PC-9 (cell line): ENCODE results near the gene IP6K3. TPM values are rescaled to one million over a fixed set of nuclear protein-coding genes. Genes with fewer than 3 reads are reported as not detected.

Experiments used
- BruUV-seq: library from RNA; stranded (reverse); fragments of 400-500 nt; replicated peaks from 2 replicates; lab custom pipeline; 2021; lab: Mats Ljungman, UMichigan
- CTCF ChIA-PET: fragments of 300-600 bp; sonication (Branson Sonifier 250); formaldehyde crosslinking; loops from one replicate; lab custom pipeline; 2022; ENCODE audit warnings: antibody characterized with exemption; lab: Charles Lee
- POLR2A ChIA-PET: fragments of 300-600 bp; sonication (Branson Sonifier 250); formaldehyde crosslinking; loops from one replicate; lab custom pipeline; 2022; ENCODE audit warnings: antibody characterized with exemption; ENCODE audit not compliant: unreplicated experiment; lab: Charles Lee
- DNase-seq, 2 experiments: peaks; one replicate each; pipeline versions ENCODE4 v3.0.0 to v3.0.0-alpha.2; 2015 to 2022; ENCODE audit warnings: mixed read lengths in 1 of 2
- H2AFZ ChIP-seq: fragments of 200-600 bp; sonication (generic); 2 replicates; pipeline ENCODE4 v1.8.1; 2017; ENCODE audit warnings: antibody characterized with exemption
- H3F3A ChIP-seq: fragments of 200-600 bp; sonication (generic); 2 replicates; pipeline ENCODE4 v1.8.1; 2017; ENCODE audit warnings: antibody characterized with exemption, mild to moderate bottlenecking, low read depth; ENCODE audit not compliant: insufficient read depth
- H3K27ac ChIP-seq: fragments of 200-600 bp; sonication (generic); 2 replicates; pipeline ENCODE4 v1.6.1; 2016; ENCODE audit warnings: mixed run types
- H3K27me3 ChIP-seq: fragments of 200-600 bp; sonication (generic); 2 replicates; pipeline ENCODE4 v1.6.1; 2016; ENCODE audit warnings: low read depth, mixed run types; ENCODE audit not compliant: insufficient read depth
- H3K36me3 ChIP-seq: fragments of 200-600 bp; sonication (generic); 2 replicates; pipeline ENCODE4 v1.6.1; 2016; ENCODE audit warnings: low read depth, mixed run types
- H3K4me1 ChIP-seq: fragments of 200-600 bp; sonication (generic); replicated peaks from 2 replicates; pipeline ENCODE4 v1.6.1; 2016; ENCODE audit warnings: mixed run types; ENCODE audit not compliant: insufficient read depth
- H3K4me2 ChIP-seq: fragments of 200-600 bp; sonication (generic); 2 replicates; pipeline ENCODE4 v1.6.1; 2017; ENCODE audit warnings: mixed run types
- H3K4me3 ChIP-seq: fragments of 200-600 bp; sonication (generic); 2 replicates; pipeline ENCODE4 v1.6.1; 2016; ENCODE audit warnings: mixed run types
- H3K79me2 ChIP-seq: fragments of 200-600 bp; sonication (generic); 2 replicates; pipeline ENCODE4 v1.6.1; 2017; ENCODE audit warnings: low read depth, mixed run types
- H3K9me2 ChIP-seq: fragments of 200-600 bp; sonication (generic); 2 replicates; pipeline ENCODE4 v1.8.1; 2017; ENCODE audit warnings: mild to moderate bottlenecking; ENCODE audit not compliant: insufficient read depth
- H3K9me3 ChIP-seq: fragments of 200-600 bp; sonication (generic); 2 replicates; pipeline ENCODE4 v1.8.1; 2016; ENCODE audit warnings: low read depth; ENCODE audit not compliant: insufficient read depth
- H4K20me1 ChIP-seq: fragments of 200-600 bp; sonication (generic); 2 replicates; pipeline ENCODE4 v1.8.1; 2017; ENCODE audit not compliant: insufficient read depth
- CTCF ChIP-seq: fragments of 200-600 bp; sonication (generic); conservative IDR thresholded peaks from 2 replicates; pipeline ENCODE4 v1.6.1; 2017; ENCODE audit warnings: mixed run types, antibody characterized with exemption, mild to moderate bottlenecking, moderate library complexity
- EZH2 ChIP-seq: fragments of 200-600 bp; sonication (generic); IDR thresholded peaks from 2 replicates; pipeline ENCODE4 v1.8.0; 2017; ENCODE audit warnings: antibody characterized with exemption, low read depth
- intact Hi-C: fragments of 100-400 bp; cut with micrococcal nuclease; formaldehyde crosslinking; loops from one replicate; pipeline ENCODE4 v1.10.0; 2022; ENCODE audit not compliant: unreplicated experiment
- total RNA-seq: library from RNA; stranded (reverse); gene quantifications from 2 replicates; pipeline ENCODE4 v1.2.3, GENCODE V29; 2021

IP6K3 gene
- total RNA-seq, 1 experiment from 2014 or later = not detected

GRCh38 chr6:33697845-33698244, 48.9 kb downstream of the IP6K3 start:
- no peaks in the 10 kb centered on the region for H3K9me2 ChIP-seq
- ChIA-PET POLR2A (interaction anchor here (0.6 kb wide), 1 partner anchor 29 kb away, joined by 3 read pairs; no protein-coding TSS in a partner anchor), CTCF (interaction anchor here (1.7 kb wide), 1 partner anchor 108 kb away, joined by 7 read pairs; no protein-coding TSS in a partner anchor)
- no peaks in the 10 kb centered on the region for H3K27me3 ChIP-seq
- no peak overlapping the region for H3K4me3 ChIP-seq
- TF ChIP-seq EZH2 (no peak), CTCF (no peak)
- no peaks in the 10 kb centered on the region for H3K79me2 ChIP-seq
- intact Hi-C loops = no loop called here
- peaks cover 26% of the 10 kb centered on the region for H3K36me3 ChIP-seq
- no peak for DNase-seq
- no peak overlapping the region for H2AFZ ChIP-seq
- H3K9me3 ChIP-seq = no peaks in the 10 kb centered on the region
- peaks cover 71% of the 10 kb centered on the region for H3F3A ChIP-seq
- no peak overlapping the region for H3K27ac ChIP-seq
- BruUV-seq = no TSS peak
- no peak overlapping the region for H3K4me2 ChIP-seq
- 0 out of 2 replicates have a peak, but pooled peaks cover 16% of the 10 kb centered on the region for H3K4me1 ChIP-seq
- H4K20me1 ChIP-seq = peaks cover 24% of the 10 kb centered on the region

DNA sequence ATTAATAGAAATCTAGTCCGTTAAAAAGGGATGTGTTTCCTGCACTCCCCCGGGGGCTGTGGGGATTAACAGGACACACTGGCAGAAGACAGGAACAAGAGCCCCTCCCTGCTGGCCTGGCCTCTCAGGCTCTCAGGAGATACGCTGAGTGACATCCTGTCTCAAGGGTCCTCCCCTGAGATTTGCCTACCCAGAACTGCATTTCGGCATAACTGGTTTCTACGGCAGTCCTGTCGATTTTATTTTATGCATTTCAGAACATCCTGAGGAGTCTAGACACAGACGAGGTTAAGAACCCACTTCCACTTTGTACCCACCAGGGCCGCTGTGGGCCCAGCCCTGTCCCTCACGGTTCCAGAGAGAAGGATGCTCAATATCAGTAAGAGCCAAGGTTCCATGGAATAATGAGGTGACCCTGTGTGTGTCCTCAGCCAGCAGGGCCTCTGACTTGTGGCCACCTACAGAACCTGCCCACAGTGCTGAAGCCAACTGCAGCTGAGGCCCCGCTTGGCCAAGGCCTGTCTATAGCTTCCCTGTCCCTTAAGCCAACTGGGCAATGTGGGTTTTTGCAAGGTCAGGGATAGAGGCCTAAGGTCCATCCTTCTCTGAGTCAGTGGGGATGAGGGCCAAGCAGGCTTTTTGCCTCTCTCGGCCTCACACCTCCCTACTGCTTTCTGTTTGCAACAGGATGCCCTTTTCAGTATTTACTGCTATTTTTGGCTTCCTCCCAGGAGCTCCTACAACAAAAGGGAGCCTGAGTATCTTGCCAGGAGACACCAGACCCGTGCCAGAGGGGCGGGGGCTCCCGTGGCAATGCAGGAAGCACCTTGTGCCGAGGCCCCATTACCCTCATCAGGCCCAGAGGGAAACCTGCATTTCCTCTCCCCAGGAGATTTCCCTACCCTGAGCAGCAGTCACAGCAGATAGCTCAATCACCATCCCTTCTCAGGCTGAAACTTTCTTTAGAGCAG, 49.9 kb downstream of the IP6K3 start:
- Histone ChIP-seq H3K4me1 (peaks cover 21% of the 10 kb centered on the region; the same call in 1 of the 2 replicates), H3K9me2 (no peaks in the 10 kb centered on the region), H3K9me3 (no peaks in the 10 kb centered on the region), H3K4me2 (no peak overlapping the region), H3K27ac (0 out of 2 replicates have a peak overlapping the region, but pooled peaks have one; percentile 19), H3K4me3 (no peak overlapping the region), H2AFZ (no peak overlapping the region), H3K79me2 (no peaks in the 10 kb centered on the region), H4K20me1 (peaks cover 23% of the 10 kb centered on the region), H3K27me3 (no peaks in the 10 kb centered on the region), H3K36me3 (peaks cover 29% of the 10 kb centered on the region), H3F3A (peaks cover 67% of the 10 kb centered on the region)
- BruUV-seq = no TSS peak
- peak in 1 of 2 experiments; percentile 71 for DNase-seq
- no peak for TF ChIP-seq CTCF
- no peak for TF ChIP-seq EZH2
- ChIA-PET POLR2A (interaction anchor here (0.6 kb wide), 3 partner anchors 28 to 872 kb away, joined by 3 read pairs; no protein-coding TSS in a partner anchor), CTCF (interaction anchor here (0.6 to 1.7 kb wide), 3 partner anchors 14 to 114 kb away, joined by 3 to 7 read pairs (median 6); partner anchors contain the start of gene UQCC2)
- intact Hi-C loops = no loop called here

DNA sequence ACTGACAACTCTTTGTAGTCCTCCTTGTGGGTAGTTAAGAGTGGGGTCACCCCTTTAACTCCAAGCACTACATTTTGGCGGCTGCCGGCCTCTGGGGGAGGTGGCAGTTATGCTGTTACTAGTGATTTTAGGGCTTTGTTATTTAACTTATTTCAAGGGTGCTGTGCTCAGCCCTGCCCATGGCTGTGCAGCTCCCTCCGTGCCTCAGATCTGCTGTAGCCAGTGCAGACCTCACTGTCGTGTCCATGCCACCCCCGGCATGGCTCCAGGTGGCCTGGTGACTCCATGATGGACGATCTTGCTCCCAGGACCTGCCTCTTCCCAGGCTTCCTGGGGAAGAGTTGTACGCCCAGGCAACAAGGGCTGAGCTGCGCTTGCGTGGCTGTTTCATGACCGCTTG, 50.6 kb downstream of the IP6K3 start:
- H3K27ac ChIP-seq = no peak overlapping the region
- ChIA-PET CTCF (no interaction called here), POLR2A (no interaction called here)
- H3K9me3 ChIP-seq = no peaks in the 10 kb centered on the region
- H3F3A ChIP-seq = peaks cover 67% of the 10 kb centered on the region
- peaks cover 23% of the 10 kb centered on the region; the same call in 1 of the 2 replicates for H3K4me1 ChIP-seq
- no peak overlapping the region for H3K4me2 ChIP-seq
- H3K9me2 ChIP-seq = no peaks in the 10 kb centered on the region
- TF ChIP-seq EZH2 = no peak
- no peak for TF ChIP-seq CTCF
- H4K20me1 ChIP-seq = peaks cover 29% of the 10 kb centered on the region
- no peaks in the 10 kb centered on the region for H3K27me3 ChIP-seq
- H3K36me3 ChIP-seq = peaks cover 26% of the 10 kb centered on the region
- no peak overlapping the region for H3K4me3 ChIP-seq
- no peaks in the 10 kb centered on the region for H3K79me2 ChIP-seq
- intact Hi-C loops = no loop called here
- H2AFZ ChIP-seq = no peak overlapping the region
- BruUV-seq = no TSS peak
- no peak for DNase-seq
